GM20431 (cell line): ENCODE results near the gene DNAJC28.
"Not testable (repeated sequence)": the region's sequence is repeated elsewhere in the genome, so short reads cannot be mapped to it uniquely, and the experiment has no call there.

Source experiments
- in situ Hi-C: fragments of 300-500 bp; cut with MseI, MboI; formaldehyde crosslinking; loops from one replicate; pipeline ENCODE4 v1.15.0; 2020; ENCODE audit warnings: low sequenced_read_pairs; ENCODE audit not compliant: unreplicated experiment

The DNAJC28 gene, protein sequence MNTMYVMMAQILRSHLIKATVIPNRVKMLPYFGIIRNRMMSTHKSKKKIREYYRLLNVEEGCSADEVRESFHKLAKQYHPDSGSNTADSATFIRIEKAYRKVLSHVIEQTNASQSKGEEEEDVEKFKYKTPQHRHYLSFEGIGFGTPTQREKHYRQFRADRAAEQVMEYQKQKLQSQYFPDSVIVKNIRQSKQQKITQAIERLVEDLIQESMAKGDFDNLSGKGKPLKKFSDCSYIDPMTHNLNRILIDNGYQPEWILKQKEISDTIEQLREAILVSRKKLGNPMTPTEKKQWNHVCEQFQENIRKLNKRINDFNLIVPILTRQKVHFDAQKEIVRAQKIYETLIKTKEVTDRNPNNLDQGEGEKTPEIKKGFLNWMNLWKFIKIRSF

GRCh38 chr21:33491373-33492102, at the start of gene DNAJC28:
DNAJC28 (minus strand) TSS chr21:33491716; CDS start chr21:33489393, 2,323 bp downstream.
- in situ Hi-C loops = no loop called here

- in situ Hi-C loops = no loop called here
Measured at GRCh38 chr21:33541105-33541711, 49.7 kb upstream of the DNAJC28 start.

GRCh38 chr21:33540711-33541104, 49.2 kb upstream of the DNAJC28 start:
- in situ Hi-C loops = no loop called here

GRCh38 chr21:33539616-33540015, 48.1 kb upstream of the DNAJC28 start:
- in situ Hi-C loops = no loop called here

DNA sequence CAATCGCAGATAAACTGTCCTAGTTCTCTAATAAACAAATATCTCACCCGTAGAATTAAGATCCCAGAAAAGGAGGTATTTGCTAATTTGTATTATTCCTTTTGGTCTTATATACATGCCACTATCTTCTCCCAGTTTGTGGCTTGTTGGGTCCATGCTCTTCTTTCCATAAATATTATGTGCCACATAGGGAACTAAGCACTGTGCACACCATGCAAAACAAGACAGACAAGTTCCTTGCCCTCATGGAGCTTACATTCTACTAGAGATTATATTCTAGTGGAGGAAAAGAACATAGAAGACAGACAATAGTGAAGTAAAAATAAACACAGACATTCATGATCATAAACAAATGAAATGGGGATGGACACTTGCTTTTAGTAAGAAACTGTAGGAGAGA, 45.7 kb upstream of the DNAJC28 start:
- in situ Hi-C loops = no loop called here

GRCh38 chr21:33531007-33531406, 39.5 kb upstream of the DNAJC28 start:
- in situ Hi-C loops = no loop called here

DNA sequence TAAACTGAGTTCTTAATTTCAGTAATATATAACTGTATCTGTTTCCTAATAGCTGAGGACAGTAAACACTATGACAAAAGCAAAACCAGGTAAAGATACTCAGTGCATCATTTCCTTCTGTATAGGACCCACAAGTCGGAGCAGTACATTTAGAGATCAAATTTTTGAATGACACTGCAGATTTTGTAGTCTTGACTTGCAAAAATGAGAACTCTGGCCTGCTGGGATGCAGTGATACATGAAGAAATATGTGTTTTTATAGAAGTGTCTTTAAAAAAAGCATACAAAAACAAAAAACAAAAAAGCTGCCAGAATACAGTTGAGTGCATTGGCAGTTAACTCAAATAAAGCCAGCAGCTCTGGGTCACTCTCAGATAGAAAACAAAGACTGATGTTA, 31.4 kb upstream of the DNAJC28 start:
- in situ Hi-C loops = no loop called here

DNA sequence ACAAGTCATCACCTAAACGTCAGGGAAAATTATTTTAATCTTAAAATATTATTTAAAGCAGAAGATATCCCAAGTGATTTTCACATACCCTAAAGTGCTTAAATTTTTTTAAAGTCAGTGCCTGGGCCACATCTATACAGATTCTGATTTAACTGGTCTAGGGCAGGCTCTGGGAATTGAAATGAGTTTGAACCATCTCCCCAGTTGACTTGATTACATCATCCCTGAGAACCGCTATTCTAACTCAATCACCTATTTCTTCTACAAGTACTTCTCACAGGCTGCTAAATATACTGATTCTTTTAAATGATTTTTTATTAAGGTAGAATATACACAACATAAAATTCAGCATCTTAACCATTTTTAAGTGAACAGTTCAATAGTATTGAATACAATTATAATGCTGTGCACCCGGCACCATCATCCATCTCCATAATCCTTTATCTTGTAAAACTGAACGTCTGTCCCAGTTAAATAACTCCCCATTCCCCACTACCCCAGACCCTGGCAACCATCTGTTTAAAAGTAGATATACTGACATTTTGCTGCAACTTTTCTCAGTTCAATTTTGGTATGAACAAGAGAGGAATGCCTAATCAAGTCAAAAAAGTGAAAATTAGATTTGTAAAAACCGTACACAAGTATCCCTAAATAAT, 30.9 kb upstream of the DNAJC28 start:
- in situ Hi-C loops = no loop called here

DNA sequence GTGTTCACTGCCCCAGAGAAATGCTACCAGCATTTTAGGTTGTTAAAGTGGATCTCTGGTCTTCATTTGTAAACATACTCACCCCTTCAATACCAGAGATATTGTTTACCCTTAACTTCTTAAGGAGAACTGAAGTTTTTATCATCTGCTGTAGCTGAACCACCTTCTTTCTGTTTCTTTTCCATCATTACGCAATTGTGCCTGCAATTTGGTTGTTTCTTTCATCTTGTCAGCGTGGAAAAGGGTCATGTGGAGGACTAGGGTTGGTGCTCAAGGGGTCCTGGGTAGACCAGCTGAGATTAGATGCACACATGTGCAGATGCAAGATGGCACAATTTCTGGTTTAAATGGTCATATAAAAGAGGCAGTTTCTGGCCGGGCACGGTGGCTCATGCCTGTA, 27.4 kb upstream of the DNAJC28 start:
- in situ Hi-C loops = no loop called here

DNA sequence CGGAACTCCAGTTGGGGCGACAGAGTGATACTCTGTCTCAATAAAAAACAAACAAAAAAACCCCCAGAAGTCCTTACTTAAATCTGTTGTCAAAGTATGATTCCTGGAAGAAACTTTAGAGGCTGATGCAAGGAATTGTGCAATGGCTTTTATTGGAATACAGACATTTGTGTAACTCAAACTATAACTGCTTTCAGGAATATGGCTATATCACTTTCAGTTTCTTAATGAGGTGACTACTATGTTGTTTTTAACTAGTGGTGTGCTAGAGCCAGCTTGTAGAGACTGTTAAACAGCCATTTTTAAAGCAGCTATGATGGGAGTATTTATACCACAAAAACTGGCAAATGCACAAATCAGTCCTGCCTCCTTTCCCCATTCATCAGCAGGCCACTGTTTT, 22.7 kb upstream of the DNAJC28 start:
- in situ Hi-C loops = no loop called here

DNA sequence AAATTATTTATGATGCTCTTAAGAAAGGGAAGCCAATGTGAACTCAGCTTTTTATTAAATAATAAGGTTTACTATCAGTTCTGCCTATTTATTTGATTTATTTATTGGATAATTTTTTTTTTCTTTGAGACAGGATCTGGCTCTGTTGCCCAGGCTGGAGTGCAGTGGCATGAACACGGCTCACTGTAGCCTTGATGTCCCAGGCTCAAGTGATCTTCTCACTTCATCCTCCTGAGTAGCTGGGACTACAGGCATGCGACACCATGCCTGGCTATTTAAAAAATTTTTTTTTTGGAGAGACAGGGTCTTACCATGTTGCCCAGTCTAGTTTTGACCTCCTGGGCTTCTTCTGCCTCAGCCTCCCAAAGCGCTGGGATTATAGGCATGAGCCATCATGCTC, 21.0 kb upstream of the DNAJC28 start:
- in situ Hi-C loops = no loop called here

DNA sequence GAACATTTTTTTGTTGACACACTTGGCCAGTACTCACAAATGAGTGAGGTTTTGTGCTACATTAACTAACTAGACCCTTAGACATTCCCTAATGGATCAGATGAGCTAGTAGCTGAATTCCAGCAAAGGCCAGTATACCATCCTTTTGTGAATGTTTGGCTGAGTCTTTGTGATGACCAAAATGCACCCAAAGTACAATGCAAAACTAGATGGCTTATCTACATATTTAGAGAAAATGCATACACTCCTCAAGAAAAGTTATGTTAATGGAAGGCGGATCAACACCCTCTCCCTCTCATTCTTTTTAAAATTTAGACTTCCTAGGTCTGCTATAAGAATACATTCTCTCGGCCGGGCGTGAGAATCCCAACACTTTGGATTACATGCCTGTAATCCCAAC, 20.1 kb upstream of the DNAJC28 start:
- in situ Hi-C loops = no loop called here

DNA sequence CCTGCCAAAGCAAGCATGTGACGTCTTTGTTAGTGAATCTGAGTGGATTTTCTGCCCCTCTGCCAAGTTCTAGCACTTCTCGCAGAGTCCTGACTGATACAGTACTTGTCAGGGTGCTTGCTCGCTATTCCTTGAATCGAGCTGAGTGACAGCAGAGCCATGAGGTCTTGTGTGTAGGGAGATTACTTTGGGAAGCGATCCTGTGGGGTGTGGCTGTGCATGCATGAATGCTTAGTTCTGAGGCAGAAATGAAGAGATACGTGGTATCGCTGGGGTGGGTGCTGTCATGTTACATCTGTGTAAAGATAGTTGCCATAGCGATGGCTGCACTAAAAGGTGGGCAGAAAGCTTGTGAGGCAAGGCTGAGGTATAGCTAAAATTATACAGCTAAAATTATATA, 19.3 kb upstream of the DNAJC28 start:
- in situ Hi-C loops = no loop called here

DNA sequence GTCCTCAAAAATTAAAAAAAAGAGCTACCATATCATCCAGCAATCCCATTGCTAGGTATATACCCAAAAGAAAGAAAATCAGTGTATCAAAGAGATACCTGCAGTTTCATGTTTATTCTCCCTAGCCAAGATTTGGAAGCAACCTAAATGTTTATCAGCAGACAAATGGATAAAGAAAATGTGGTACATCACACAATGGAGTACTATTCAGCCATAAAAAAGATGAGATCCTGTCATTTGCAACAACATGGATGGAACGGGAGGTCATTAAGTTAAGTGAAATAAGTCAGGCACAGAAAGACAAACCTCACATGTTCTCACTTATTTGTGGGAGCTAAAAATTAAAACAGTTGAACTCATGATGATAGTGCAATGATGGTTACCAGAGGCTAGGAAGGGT, 15.5 kb upstream of the DNAJC28 start:
- in situ Hi-C loops = not testable (repeated sequence)

GRCh38 chr21:33505833-33506232, 14.3 kb upstream of the DNAJC28 start:
- in situ Hi-C loops = no loop called here

- in situ Hi-C loops = no loop called here
Measured at GRCh38 chr21:33496345-33496744, 4.8 kb upstream of the DNAJC28 start.

DNA sequence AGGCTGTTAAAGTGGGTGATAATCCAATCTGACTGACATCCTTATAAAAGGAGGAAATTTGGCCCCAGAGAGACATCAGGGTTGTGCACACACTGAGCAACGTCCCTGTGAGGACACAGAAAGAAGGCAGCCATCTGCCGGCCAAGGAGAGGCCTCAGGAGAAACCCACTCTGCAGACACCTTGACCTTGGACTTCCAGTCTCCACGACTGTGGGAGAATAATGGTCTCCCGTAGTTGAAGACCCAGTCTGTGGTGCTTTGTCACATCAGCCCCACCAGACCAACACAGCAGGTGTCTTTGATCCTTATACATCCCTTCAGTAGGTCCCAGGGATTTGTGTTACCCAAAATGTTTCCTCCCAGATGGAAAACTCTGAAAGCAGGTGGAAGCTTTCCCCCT, 4.2 kb upstream of the DNAJC28 start:
- in situ Hi-C loops = no loop called here

- in situ Hi-C loops = no loop called here
Measured at GRCh38 chr21:33493756-33494155, 2.2 kb upstream of the DNAJC28 start.

DNA sequence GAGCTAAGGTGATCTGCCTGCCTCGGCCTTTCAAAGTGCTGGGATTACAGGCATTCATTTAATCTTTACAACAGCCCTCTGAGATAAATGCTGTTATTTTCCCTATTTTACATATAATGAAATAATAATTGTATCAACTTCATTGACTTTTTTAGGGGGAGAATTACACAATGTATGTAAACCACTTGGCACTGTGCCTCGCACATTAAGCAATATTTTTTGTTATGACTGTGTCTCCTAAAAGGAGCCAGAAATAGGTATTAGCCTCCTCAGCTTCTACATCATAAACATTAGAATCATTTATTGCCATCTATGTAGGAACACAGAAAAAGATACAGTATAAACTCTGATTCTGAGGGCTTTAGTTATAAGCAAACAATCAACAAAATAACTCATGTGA, 1.1 kb upstream of the DNAJC28 start:
- in situ Hi-C loops = no loop called here

GRCh38 chr21:33490991-33491372, 534 bp downstream of the DNAJC28 start:
- in situ Hi-C loops = no loop called here

GRCh38 chr21:33488936-33489335, 2.6 kb downstream of the DNAJC28 start:
- in situ Hi-C loops = no loop called here
